Colonic mucosa (tissue), 4 donors: ENCODE data around the gene PKN1. TPM values are rescaled to one million over a fixed set of nuclear protein-coding genes. Genes with fewer than 3 reads are reported as not detected.
"Not testable (repeated sequence)": the region's sequence is repeated elsewhere in the genome, so short reads cannot be mapped to it uniquely, and the experiment has no call there.

Experiments used
- DNase-seq: peaks from one replicate; pipeline ENCODE4 v3.0.0-alpha.2; 2020
- H3K27ac ChIP-seq: fragments of 200-600 bp; one replicate; pipeline ENCODE4 v1.8.0; 2021
- H3K27me3 ChIP-seq: fragments of 200-600 bp; one replicate; pipeline ENCODE4 v1.8.0; 2021
- H3K36me3 ChIP-seq: fragments of 200-600 bp; one replicate; pipeline ENCODE4 v1.8.0; 2021
- H3K4me1 ChIP-seq: fragments of 200-600 bp; one replicate; pipeline ENCODE4 v1.8.0; 2021; ENCODE audit warnings: mild to moderate bottlenecking
- H3K4me3 ChIP-seq: fragments of 200-600 bp; one replicate; pipeline ENCODE4 v1.8.0; 2021
- H3K9ac ChIP-seq, 2 donors: one replicate each; pipeline ENCODE4 v1.7.0; 2013; ENCODE audit warnings: control low read depth in 2 of 2, low read depth in 2 of 2, low read length in 2 of 2
- H3K9me3 ChIP-seq: fragments of 200-600 bp; one replicate; pipeline ENCODE4 v1.8.0; 2021
- intact Hi-C: fragments of 100-400 bp; cut with DNase I; formaldehyde crosslinking; loops from one replicate; pipeline ENCODE4 v1.14.1; 2022
- total RNA-seq, 2 donors: library from RNA; stranded (reverse); fragmentation: NEBNext Ultra II Directional in 1 of 2; extraction: Animal tissue kit (Norgen Biotek cat#: 25700) in 1 of 2; gene quantifications; one replicate each; pipeline ENCODE4 v1.2.1, GENCODE V29; 2021
- TF ChIP-seq, protein P1 (sequence below): fragments of 200-600 bp; IDR thresholded peaks from one replicate; pipeline ENCODE4 v1.8.0; 2022; ENCODE audit warnings: antibody characterized with exemption, mild to moderate bottlenecking
- donor health status: healthy.
- donor health status: DM: no; HTN: no; CAD: no.
- donor health status: DM: no; HTN: no; CAD: no.

Gene PKN1
- total RNA-seq, 2 donors from 2014 or later: 35.9 to 37.5 TPM

DNA sequence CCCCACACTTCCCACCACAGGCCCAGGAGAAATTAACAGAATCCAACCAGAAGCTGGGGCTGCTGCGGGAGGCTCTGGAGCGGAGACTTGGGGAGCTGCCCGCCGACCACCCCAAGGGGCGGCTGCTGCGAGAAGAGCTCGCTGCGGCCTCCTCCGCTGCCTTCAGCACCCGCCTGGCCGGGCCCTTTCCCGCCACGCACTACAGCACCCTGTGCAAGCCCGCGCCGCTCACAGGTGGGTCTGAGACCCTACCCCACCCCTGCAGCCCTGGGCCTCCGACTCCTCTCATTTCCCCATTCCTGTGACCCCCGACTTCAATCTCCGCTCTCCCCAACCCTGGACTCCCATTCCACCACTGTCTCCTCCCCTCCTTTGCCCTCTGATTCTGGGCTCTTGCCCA lies 17.8 kb downstream of the PKN1 start:
- intact Hi-C loops: no loop called here
- H3K27me3 ChIP-seq: no peaks in the 10 kb centered on the region
- no peak overlapping the region for H3K27ac ChIP-seq
- H3K9ac ChIP-seq: no peak overlapping the region
- no peak overlapping the region for H3K4me3 ChIP-seq
- H3K9me3 ChIP-seq: no peaks in the 10 kb centered on the region
- TF ChIP-seq, protein P1, sequence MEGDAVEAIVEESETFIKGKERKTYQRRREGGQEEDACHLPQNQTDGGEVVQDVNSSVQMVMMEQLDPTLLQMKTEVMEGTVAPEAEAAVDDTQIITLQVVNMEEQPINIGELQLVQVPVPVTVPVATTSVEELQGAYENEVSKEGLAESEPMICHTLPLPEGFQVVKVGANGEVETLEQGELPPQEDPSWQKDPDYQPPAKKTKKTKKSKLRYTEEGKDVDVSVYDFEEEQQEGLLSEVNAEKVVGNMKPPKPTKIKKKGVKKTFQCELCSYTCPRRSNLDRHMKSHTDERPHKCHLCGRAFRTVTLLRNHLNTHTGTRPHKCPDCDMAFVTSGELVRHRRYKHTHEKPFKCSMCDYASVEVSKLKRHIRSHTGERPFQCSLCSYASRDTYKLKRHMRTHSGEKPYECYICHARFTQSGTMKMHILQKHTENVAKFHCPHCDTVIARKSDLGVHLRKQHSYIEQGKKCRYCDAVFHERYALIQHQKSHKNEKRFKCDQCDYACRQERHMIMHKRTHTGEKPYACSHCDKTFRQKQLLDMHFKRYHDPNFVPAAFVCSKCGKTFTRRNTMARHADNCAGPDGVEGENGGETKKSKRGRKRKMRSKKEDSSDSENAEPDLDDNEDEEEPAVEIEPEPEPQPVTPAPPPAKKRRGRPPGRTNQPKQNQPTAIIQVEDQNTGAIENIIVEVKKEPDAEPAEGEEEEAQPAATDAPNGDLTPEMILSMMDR: no peak
- no peaks in the 10 kb centered on the region for H3K36me3 ChIP-seq
- no peak for DNase-seq
- no peaks in the 10 kb centered on the region for H3K4me1 ChIP-seq

GRCh38 chr19:14452303-14452702 lies 19.2 kb downstream of the PKN1 start:
- H3K9ac ChIP-seq, H3K27ac ChIP-seq, H3K4me1 ChIP-seq, H3K4me3 ChIP-seq, H3K27me3 ChIP-seq, DNase-seq, H3K36me3 ChIP-seq, H3K9me3 ChIP-seq, intact Hi-C loops: not testable (repeated sequence)

- Histone ChIP-seq H3K9me3 (no peaks in the 10 kb centered on the region), H3K4me1 (no peaks in the 10 kb centered on the region), H3K27ac (no peak overlapping the region), H3K36me3 (no peaks in the 10 kb centered on the region), H3K27me3 (no peaks in the 10 kb centered on the region), H3K9ac (no peak overlapping the region), H3K4me3 (no peak overlapping the region)
- intact Hi-C loops: no loop called here
- TF ChIP-seq, protein P1: no peak
- no peak for DNase-seq
Observed at GRCh38 chr19:14459703-14460102, 26.6 kb downstream of the PKN1 start.

DNA sequence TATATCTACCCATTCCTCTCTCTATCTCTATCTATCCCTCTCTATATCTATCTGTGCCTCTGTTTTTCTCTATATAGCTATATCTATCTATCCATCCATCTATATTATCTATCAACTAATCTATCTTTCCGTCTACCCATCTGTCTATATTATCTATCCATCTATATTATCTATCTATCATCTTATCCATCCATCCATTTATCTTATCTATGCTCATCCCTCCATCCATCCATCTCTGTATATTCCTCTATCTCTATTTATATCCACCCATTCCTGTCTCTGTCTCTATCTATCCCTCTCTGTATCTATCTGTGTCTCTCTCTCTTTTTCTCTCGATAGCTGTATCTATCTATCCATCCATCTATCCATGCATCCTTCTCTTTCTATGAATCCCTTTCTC lies 27.8 kb downstream of the PKN1 start:
- Histone ChIP-seq H3K36me3 (no peaks in the 10 kb centered on the region), H3K9ac (no peak overlapping the region), H3K4me1 (no peaks in the 10 kb centered on the region), H3K27ac (no peak overlapping the region), H3K27me3 (no peaks in the 10 kb centered on the region), H3K4me3 (no peak overlapping the region), H3K9me3 (no peaks in the 10 kb centered on the region)
- intact Hi-C loops: no loop called here
- DNase-seq: no peak
- TF ChIP-seq, protein P1: no peak

DNA sequence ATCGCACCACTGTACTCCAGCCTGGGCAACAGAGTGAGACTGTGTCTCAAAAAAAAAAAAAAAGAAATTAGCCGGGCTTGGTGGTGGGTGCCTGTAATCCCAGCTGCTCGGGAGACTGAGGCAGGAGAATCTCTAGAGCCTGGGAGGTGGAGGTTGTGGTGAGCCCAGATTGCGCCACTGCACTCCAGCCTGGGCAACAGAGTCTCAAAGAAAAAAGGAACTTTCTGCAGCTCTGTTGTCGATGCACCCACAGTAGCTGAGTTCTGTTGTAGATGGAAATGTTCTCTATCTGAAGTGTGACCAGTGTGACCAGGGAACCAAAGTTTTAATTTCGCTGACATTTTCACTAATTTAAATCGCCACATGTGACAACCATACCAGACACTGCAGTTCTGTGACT lies 29.3 kb downstream of the PKN1 start:
- H3K27ac ChIP-seq, DNase-seq, H3K27me3 ChIP-seq, H3K4me1 ChIP-seq, intact Hi-C loops, H3K36me3 ChIP-seq, H3K4me3 ChIP-seq, H3K9me3 ChIP-seq, H3K9ac ChIP-seq: not testable (repeated sequence)

DNA sequence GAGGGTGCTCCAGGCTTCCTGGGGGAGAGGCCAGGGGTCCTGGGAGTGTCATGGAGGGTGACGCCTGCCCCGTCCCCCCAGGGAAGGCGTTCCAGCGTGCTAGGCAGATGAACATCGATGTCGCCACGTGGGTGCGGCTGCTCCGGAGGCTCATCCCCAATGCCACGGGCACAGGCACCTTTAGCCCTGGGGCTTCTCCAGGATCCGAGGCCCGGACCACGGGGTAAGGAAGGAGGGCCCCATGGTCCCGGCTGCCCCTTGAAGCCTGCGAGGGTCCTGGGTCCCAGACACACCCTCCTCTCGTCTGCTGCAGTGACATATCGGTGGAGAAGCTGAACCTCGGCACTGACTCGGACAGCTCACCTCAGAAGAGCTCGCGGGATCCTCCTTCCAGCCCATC lies 30.6 kb downstream of the PKN1 start:
- Histone ChIP-seq H3K36me3 (no peaks in the 10 kb centered on the region), H3K27ac (no peak overlapping the region), H3K27me3 (no peaks in the 10 kb centered on the region), H3K9ac (no peak overlapping the region), H3K4me1 (no peaks in the 10 kb centered on the region), H3K9me3 (no peaks in the 10 kb centered on the region), H3K4me3 (no peak overlapping the region)
- intact Hi-C loops: no loop called here
- DNase-seq: no peak
- TF ChIP-seq, protein P1: no peak

DNA sequence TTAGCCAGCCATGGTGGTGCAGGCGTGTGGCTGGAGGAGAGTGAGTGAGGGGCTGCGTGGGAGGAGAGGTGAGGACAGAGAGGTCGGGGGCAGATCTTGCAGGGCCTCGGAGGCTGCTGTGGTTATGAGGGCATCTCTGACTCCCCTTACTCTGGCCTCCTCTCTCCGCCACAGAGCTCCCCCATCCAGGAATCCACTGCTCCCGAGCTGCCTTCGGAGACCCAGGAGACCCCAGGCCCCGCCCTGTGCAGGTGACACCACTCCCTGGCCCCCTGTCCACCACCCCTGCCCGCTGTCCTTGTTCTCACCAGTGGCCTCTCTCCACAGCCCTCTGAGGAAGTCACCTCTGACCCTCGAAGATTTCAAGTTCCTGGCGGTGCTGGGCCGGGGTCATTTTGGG lies 34.3 kb downstream of the PKN1 start:
- intact Hi-C loops: no loop called here
- TF ChIP-seq, protein P1: no peak
- Histone ChIP-seq H3K4me3 (no peak overlapping the region), H3K4me1 (peaks cover 4% of the 10 kb centered on the region), H3K9ac (no peak overlapping the region), H3K36me3 (no peaks in the 10 kb centered on the region), H3K27ac (no peak overlapping the region), H3K9me3 (no peaks in the 10 kb centered on the region), H3K27me3 (peaks cover 2% of the 10 kb centered on the region)
- DNase-seq: no peak
